IMR-90 (cell line): ENCODE results near the gene COL4A5. TPM values are rescaled to one million over a fixed set of nuclear protein-coding genes. Genes with fewer than 3 reads are reported as not detected.

Source experiments
- ATAC-seq: fragments of 200-7000 bp; cut with Tn5 transposase; 2 replicates; pipeline ENCODE4 v1.9.1; 2020; ENCODE audit warnings: low read depth, mild to moderate bottlenecking, moderate library complexity
- BruUV-seq: library from RNA; stranded (reverse); fragments of 400-500 nt; replicated peaks from 2 replicates; lab custom pipeline; 2021; lab: Mats Ljungman, UMichigan
- CTCF ChIA-PET: fragments of 300-600 bp; formaldehyde crosslinking; extraction: SDS; loops from one replicate; lab custom pipeline; 2021; ENCODE audit warnings: antibody characterized with exemption; lab: Yijun Ruan, JAX
- POLR2A ChIA-PET: fragments of 300-600 bp; sonication (Branson Sonifier 250); formaldehyde crosslinking; loops from one replicate; lab custom pipeline; 2022; ENCODE audit warnings: antibody characterized with exemption; ENCODE audit not compliant: unreplicated experiment; lab: Charles Lee
- DNase-seq: peaks from one replicate; pipeline ENCODE4 v3.0.0; 2013
- H2AFZ ChIP-seq: replicated peaks from 2 replicates; pipeline ENCODE3; 2013; ENCODE audit warnings: low read length, mild to moderate bottlenecking; ENCODE audit not compliant: poor library complexity
- H2AK5ac ChIP-seq: 2 replicates; pipeline ENCODE4 v1.6.1; 2013; ENCODE audit warnings: low read depth, low read length, inconsistent platforms
- H2AK9ac ChIP-seq: replicated peaks from 2 replicates; pipeline ENCODE3; 2013; ENCODE audit warnings: mild to moderate bottlenecking, low read depth, low read length, moderate library complexity; ENCODE audit not compliant: poor library complexity
- H2BK120ac ChIP-seq: 2 replicates; pipeline ENCODE4 v1.6.1; 2013; ENCODE audit warnings: low read depth, low read length, inconsistent platforms
- H2BK15ac ChIP-seq: 3 replicates; pipeline ENCODE4 v1.6.1; 2013; ENCODE audit warnings: low read depth, low read length, inconsistent platforms
- H2BK20ac ChIP-seq: 2 replicates; pipeline ENCODE4 v1.6.1; 2013; ENCODE audit warnings: low read depth, mild to moderate bottlenecking, inconsistent platforms, low read length, moderate library complexity
- H2BK5ac ChIP-seq: 2 replicates; pipeline ENCODE4 v1.6.1; 2013; ENCODE audit warnings: mild to moderate bottlenecking, low read depth, low read length, inconsistent platforms; ENCODE audit not compliant: poor library complexity, severe bottlenecking
- H3K14ac ChIP-seq: replicated peaks from 2 replicates; pipeline ENCODE4 v1.6.1; 2013; ENCODE audit warnings: low read depth, low read length, inconsistent platforms
- H3K18ac ChIP-seq: 2 replicates; pipeline ENCODE4 v1.6.1; 2013; ENCODE audit warnings: low read depth, low read length, control low read depth
- H3K23ac ChIP-seq: 2 replicates; pipeline ENCODE4 v1.6.1; 2013; ENCODE audit warnings: low read depth, low read length, inconsistent platforms
- H3K27ac ChIP-seq: 2 replicates; pipeline ENCODE4 v1.5.1; 2013; ENCODE audit warnings: mild to moderate bottlenecking, control low read depth, low read length; ENCODE audit not compliant: insufficient read depth
- H3K27me3 ChIP-seq: 2 replicates; pipeline ENCODE4 v1.6.1; 2013; ENCODE audit warnings: low read length; ENCODE audit not compliant: control insufficient read depth, insufficient read depth
- H3K36me3 ChIP-seq: 2 replicates; pipeline ENCODE4 v1.6.1; 2013; ENCODE audit warnings: low read length, mixed read lengths; ENCODE audit not compliant: control insufficient read depth, insufficient read depth
- H3K4ac ChIP-seq: 2 replicates; pipeline ENCODE4 v1.6.1; 2013; ENCODE audit warnings: low read depth, low read length, inconsistent platforms
- H3K4me1 ChIP-seq: 2 replicates; pipeline ENCODE4 v1.6.1; 2013; ENCODE audit warnings: low read length, mixed read lengths; ENCODE audit not compliant: control insufficient read depth, insufficient read depth
- H3K4me2 ChIP-seq: 2 replicates; pipeline ENCODE4 v1.6.1; 2013; ENCODE audit warnings: low read depth, mild to moderate bottlenecking, control low read depth, low read length, moderate library complexity
- H3K4me3 ChIP-seq: 2 replicates; pipeline ENCODE4 v1.5.1; 2013; ENCODE audit warnings: low read depth, mild to moderate bottlenecking, control low read depth, low read length, moderate library complexity; ENCODE audit not compliant: insufficient read depth
- H3K56ac ChIP-seq: 2 replicates; pipeline ENCODE4 v1.6.1; 2013; ENCODE audit warnings: low read length, inconsistent platforms; ENCODE audit not compliant: insufficient read depth; ENCODE audit errors: extremely low read depth
- H3K79me1 ChIP-seq, 2 experiments: 2 replicates each; pipeline ENCODE4 v1.6.1; 2013; ENCODE audit warnings: low read length in 2 of 2, inconsistent platforms in 1 of 2, low read depth in 1 of 2
- H3K9ac ChIP-seq: 2 replicates; pipeline ENCODE4 v1.6.1; 2013; ENCODE audit warnings: low read depth, low read length, control low read depth
- H3K9me1 ChIP-seq: 2 replicates; pipeline ENCODE4 v1.6.1; 2013; ENCODE audit warnings: low read length, inconsistent platforms; ENCODE audit not compliant: insufficient read depth
- H3K9me3 ChIP-seq: 2 replicates; pipeline ENCODE4 v1.6.1; 2013; ENCODE audit warnings: low read length; ENCODE audit not compliant: control insufficient read depth, insufficient read depth
- H4K20me1 ChIP-seq: 2 replicates; pipeline ENCODE4 v1.6.1; 2013; ENCODE audit warnings: low read length, inconsistent platforms; ENCODE audit not compliant: insufficient read depth
- H4K5ac ChIP-seq: 2 replicates; pipeline ENCODE4 v1.6.1; 2013; ENCODE audit warnings: mild to moderate bottlenecking, low read depth, low read length, control low read depth
- H4K8ac ChIP-seq, 2 experiments: 2 replicates each; pipeline ENCODE4 v1.6.1; 2013; ENCODE audit warnings: low read depth in 2 of 2, low read length in 2 of 2, control low read depth in 1 of 2, inconsistent platforms in 1 of 2
- H4K91ac ChIP-seq: 2 replicates; pipeline ENCODE4 v1.6.1; 2013; ENCODE audit warnings: low read depth, low read length, inconsistent platforms; ENCODE audit not compliant: insufficient read depth
- MAZ ChIP-seq: IDR thresholded peaks from 2 replicates; pipeline ENCODE4 v1.6.1; 2012; ENCODE audit warnings: low read depth, mild to moderate bottlenecking, low read length, improper control_type of control experiment, moderate library complexity, borderline replicate concordance
- NFE2L2 ChIP-seq: fragments of 150-350 bp; IDR thresholded peaks from 2 replicates; pipeline ENCODE4 v1.6.1; 2016; ENCODE audit warnings: low read depth, mild to moderate bottlenecking, low read length
- RAD21 ChIP-seq: IDR thresholded peaks from 2 replicates; pipeline ENCODE4 v1.6.1; 2012; ENCODE audit warnings: low read length, improper control_type of control experiment
- WGBS, 2 experiments: methylation state at CpG; one replicate each; pipeline versions ENCODE4 v1.1.5 to v1.1.7; 2013; ENCODE audit warnings: missing lambda C conversion rate in 2 of 2; ENCODE audit not compliant: insufficient read length in 1 of 2; ENCODE audit errors: extremely low coverage in 2 of 2; 5-methylcytosine and 5-hydroxymethylcytosine counted together
- dilution Hi-C: fragments of 300-500 bp; cut with HindIII; formaldehyde crosslinking; loops from one replicate; pipeline ENCODE4 v1.14.3; 2018; ENCODE audit warnings: low sequenced_read_pairs; ENCODE audit not compliant: unreplicated experiment
- in situ Hi-C: fragments of 300-500 bp; cut with MboI; formaldehyde crosslinking; loops from 3 replicates; pipeline ENCODE4 v1.14.3; 2019; ENCODE audit warnings: low sequenced_read_pairs, inconsistent platforms, mixed read lengths
- intact Hi-C: fragments of 100-400 bp; cut with micrococcal nuclease; formaldehyde crosslinking; loops from 2 replicates; pipeline ENCODE4 v1.10.0; 2022
- polyA plus RNA-seq, 3 experiments: library from polyadenylated mRNA; depleted of rRNA; stranded (reverse); fragments of >200 nt; gene quantifications; 2 replicates each; pipeline ENCODE4 v1.2.3, GENCODE V29; 2012; ENCODE audit warnings: low replicate concordance in 1 of 3
- total RNA-seq: library from RNA; depleted of rRNA; stranded (reverse); fragments of >200 nt; gene quantifications from 2 replicates; pipeline ENCODE4 v1.2.3, GENCODE V29; 2012
- TF ChIP-seq, protein P1 (sequence below): fragments of 150-350 bp; IDR thresholded peaks from 2 replicates; pipeline ENCODE4 v1.6.1; 2017; ENCODE audit warnings: mild to moderate bottlenecking, antibody characterized with exemption, low read length, low read depth
- TF ChIP-seq, protein P2 (sequence below): conservative IDR thresholded peaks from 2 replicates; pipeline ENCODE4 v1.5.1; 2012; ENCODE audit warnings: mild to moderate bottlenecking, low read depth, low read length, improper control_type of control experiment

COL4A5 gene
- total and polyA plus RNA-seq, 2 of the 4 experiments (the other 2 are of a cell fraction), result 16.3 to 26.6 TPM

DNA sequence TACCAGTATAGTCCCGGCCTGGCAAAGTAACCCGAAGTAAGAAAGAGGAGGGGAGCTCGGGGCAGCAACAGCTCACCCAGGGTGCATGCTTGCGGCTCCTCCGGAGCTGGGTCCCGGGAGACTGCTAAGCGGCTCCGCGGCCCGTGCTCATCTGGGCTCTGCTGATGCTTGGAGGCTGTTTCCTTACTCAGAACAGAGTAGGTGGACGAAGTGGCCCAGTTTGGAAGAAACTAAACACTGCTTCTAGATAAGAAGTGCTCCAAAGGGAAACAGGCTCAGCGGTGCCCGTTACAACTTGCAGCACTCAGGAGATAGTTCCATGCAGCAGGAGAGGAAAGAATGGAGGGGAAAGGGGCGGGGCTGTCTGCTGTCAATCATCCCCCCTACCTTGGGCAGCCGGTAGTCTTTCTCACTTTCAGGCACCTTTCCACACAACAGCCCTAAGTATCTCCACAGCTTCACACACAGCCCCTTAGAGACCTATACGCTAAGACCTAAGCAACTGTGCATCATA is 1.5 kb upstream of the COL4A5 start, which contains the start of gene COL4A6:
Gene COL4A6 (minus strand): TSS at position 313 of the 514 bp plus-strand sequence. CDS start 226 bp downstream, at position 87.
- Histone ChIP-seq H3K9me3 (no peaks in the 10 kb centered on the region), H3K18ac (no peak within 1 kb of the TSS), H4K8ac (peak within 1 kb of the TSS in 1 of 2 experiments; percentile 44; a peak in 1 of 4 replicates), H4K91ac (peak within 1 kb of the TSS; percentile 20; the same call in 1 of the 2 replicates), H3K56ac (no peak within 1 kb of the TSS), H2BK20ac (no peak within 1 kb of the TSS), H3K14ac (0 out of 2 replicates have a peak within 1 kb of the TSS, but pooled peaks have one; percentile 23), H3K27ac (peak within 1 kb of the TSS; percentile 9; the same call in 1 of the 2 replicates), H3K23ac (peak within 1 kb of the TSS; percentile 66; the same call in 1 of the 2 replicates), H3K27me3 (peaks cover 5% of the 10 kb centered on the region), H3K4me3 (peak within 1 kb of the TSS; percentile 89), H3K4me2 (peak within 1 kb of the TSS; percentile 98), H2AK9ac (no peak within 1 kb of the TSS), H2AK5ac (no peak within 1 kb of the TSS), H4K5ac (no peak within 1 kb of the TSS), H3K9ac (peak within 1 kb of the TSS; percentile 39; the same call in 1 of the 2 replicates), H3K9me1 (no peaks in the 10 kb centered on the region), H2BK5ac (no peak within 1 kb of the TSS), H3K79me1 (0 out of 4 replicates have a peak, but pooled peaks cover 0 to 3% of the 10 kb centered on the region in 2 experiments), H4K20me1 (no peaks in the 10 kb centered on the region), H2BK15ac (no peak within 1 kb of the TSS), H3K36me3 (no peaks in the 10 kb centered on the region), H3K4me1 (no peaks in the 10 kb centered on the region), H2AFZ (peak within 1 kb of the TSS; percentile 79), H3K4ac (peak within 1 kb of the TSS; percentile 58), H2BK120ac (peak within 1 kb of the TSS; percentile 55; the same call in 1 of the 2 replicates)
- dilution Hi-C loops, result no loop called here
- CTCF ChIA-PET, result no interaction called here
- intact Hi-C loops, result loop anchor here (2.0 kb wide), 1 partner anchor 213 kb away; no protein-coding TSS in a partner anchor
- no CpG with 5 or more reads among the region's 16 CpGs for WGBS, 2 experiments
- BruUV-seq, result no TSS peak
- in situ Hi-C loops, result no loop called here
- TF ChIP-seq, protein P1, sequence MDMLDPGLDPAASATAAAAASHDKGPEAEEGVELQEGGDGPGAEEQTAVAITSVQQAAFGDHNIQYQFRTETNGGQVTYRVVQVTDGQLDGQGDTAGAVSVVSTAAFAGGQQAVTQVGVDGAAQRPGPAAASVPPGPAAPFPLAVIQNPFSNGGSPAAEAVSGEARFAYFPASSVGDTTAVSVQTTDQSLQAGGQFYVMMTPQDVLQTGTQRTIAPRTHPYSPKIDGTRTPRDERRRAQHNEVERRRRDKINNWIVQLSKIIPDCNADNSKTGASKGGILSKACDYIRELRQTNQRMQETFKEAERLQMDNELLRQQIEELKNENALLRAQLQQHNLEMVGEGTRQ, result no peak
- TF ChIP-seq NFE2L2 (no peak), MAZ (no peak), RAD21 (no peak)
- TF ChIP-seq, protein P2, sequence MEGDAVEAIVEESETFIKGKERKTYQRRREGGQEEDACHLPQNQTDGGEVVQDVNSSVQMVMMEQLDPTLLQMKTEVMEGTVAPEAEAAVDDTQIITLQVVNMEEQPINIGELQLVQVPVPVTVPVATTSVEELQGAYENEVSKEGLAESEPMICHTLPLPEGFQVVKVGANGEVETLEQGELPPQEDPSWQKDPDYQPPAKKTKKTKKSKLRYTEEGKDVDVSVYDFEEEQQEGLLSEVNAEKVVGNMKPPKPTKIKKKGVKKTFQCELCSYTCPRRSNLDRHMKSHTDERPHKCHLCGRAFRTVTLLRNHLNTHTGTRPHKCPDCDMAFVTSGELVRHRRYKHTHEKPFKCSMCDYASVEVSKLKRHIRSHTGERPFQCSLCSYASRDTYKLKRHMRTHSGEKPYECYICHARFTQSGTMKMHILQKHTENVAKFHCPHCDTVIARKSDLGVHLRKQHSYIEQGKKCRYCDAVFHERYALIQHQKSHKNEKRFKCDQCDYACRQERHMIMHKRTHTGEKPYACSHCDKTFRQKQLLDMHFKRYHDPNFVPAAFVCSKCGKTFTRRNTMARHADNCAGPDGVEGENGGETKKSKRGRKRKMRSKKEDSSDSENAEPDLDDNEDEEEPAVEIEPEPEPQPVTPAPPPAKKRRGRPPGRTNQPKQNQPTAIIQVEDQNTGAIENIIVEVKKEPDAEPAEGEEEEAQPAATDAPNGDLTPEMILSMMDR, result no peak
- DNase-seq, result no peak
- POLR2A ChIA-PET, result no interaction called here
- ATAC-seq, result peak; percentile 45; the same call in 1 of the 2 replicates
